GM12892 (cell line): ENCODE measurements around the gene RBM7.

Experiments used
- POLR2A ChIP-seq: IDR thresholded peaks from 2 replicates; pipeline ENCODE4 v1.6.1; 2011; ENCODE audit warnings: low read depth, low read length, control low read depth
- POLR2AphosphoS5 ChIP-seq: IDR thresholded peaks from 2 replicates; pipeline ENCODE4 v1.6.1; 2011; ENCODE audit warnings: low read depth, low read length, control low read depth
- TAF1 ChIP-seq: IDR thresholded peaks from 2 replicates; pipeline ENCODE4 v1.6.1; 2011; ENCODE audit warnings: low read depth, mild to moderate bottlenecking, control low read depth, low read length, borderline replicate concordance

DNA sequence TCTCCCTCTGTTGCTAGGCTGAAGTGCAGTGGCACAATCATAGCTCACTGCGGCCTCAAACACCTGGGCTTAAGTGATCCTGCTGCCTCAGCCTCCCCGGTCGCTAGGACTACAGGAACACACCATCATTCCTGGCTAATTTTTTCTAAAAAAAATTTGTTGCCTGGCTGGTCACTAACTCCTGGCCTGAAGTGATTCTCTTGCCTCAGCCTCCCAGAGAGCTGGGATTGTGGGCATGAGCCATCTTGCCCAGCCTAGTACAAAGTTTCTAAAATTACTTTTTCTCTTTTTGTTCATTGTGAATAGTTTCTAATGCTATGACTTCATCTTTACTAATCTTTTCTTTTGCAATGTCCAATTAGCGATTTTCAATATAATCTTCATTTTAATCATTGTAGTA is 12.5 kb downstream of the RBM7 start:
- no peak for TF ChIP-seq TAF1
- no peak for TF ChIP-seq POLR2A
- no peak for TF ChIP-seq POLR2AphosphoS5
